ENCODE data around the gene RRP36. TPM values are rescaled to one million over a fixed set of nuclear protein-coding genes. Genes with fewer than 3 reads are reported as not detected.

RRP36 gene
- total and polyA plus RNA-seq, 2 of the 8 experiments (the other 6 are each of a cell fraction or from before 2014, with no cell fraction given), result 33.9 to 92.3 TPM

DNA sequence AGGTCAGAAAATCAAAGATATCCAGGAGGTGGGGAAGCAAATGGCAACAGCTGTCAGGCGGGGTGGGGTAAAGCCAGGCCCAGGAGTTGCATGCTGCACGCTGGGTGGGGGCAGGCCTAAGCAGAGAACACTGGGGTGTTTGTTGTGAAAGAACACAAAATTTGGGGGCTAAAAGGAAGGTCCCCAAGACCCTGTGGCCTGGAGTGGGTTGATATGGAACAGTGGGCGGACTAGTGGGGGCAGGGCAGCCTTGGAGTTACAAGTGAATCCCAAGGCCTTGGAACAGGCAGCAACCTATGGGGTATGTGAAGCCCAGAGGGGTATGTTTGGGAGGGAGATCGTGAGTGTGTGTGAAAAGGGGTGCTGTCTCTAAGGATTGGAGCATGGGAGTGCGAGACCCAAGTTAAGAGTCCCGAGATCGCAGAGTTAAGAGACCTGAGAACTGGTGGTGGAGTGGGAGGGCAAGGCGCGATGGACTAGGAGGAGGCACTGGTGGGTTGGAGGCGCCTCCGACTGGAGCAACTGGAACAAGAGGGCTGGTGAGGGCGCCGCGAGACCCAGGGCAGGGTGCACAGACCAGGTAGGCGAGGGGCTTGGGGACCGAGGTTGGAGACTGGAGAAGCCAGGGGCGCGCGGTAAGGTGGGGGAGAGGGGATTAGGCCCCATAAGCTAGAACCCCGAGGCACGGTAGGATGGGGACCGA lies 31.6 kb downstream of the RRP36 start:
- peak overlapping the region; percentile 43 for H3K56ac ChIP-seq (replicated peaks; ENCODE audit: insufficient read length, low read depth, low read length)
- DNase-seq (ENCODE audit: low read depth in 1 of 2, low spot score in 2 of 2) (no peak), FAIRE-seq (no peak)
- POLR2A ChIA-PET (ENCODE audit: partially characterized antibody), result interaction anchor here (0.8 to 29.7 kb wide), 20 partner anchors 8 to 1193 kb away, joined by 3 to 584 read pairs (median 5); partner anchors contain the start of genes KLHDC3, MEA1, PEX6 and PTK7
- WGBS, 2 experiments (ENCODE audit: extremely low coverage in 1 of 2, insufficient coverage in 1 of 2, insufficient read length in 1 of 2, insufficient replicate concordance in 2 of 2, low coverage in 1 of 2, low lambda C conversion rate in 2 of 2, missing lambda C conversion rate in 1 of 2), result 18% methylated on average over 22 of the region's 22 CpGs; no CpG with 5 or more reads in 1 of the 2 experiments
- H3K9me3 ChIP-seq (ENCODE audit: insufficient read depth in 2 of 2, low read depth in 1 of 2, low read length in 1 of 2), result no peaks in the 10 kb centered on the region
- peak overlapping the region; percentile 72 to 91 (median 78) for H3K4me3 ChIP-seq (ENCODE audit: extremely low read depth in 1 of 4, insufficient read depth in 2 of 4, low read depth in 3 of 4, low read length in 4 of 4)
- 0 out of 2 replicates have a peak overlapping the region, but pooled peaks have one; percentile 46 for H2BK12ac ChIP-seq (ENCODE audit: low read depth, low read length)
- H2BK120ac ChIP-seq (replicated peaks; ENCODE audit: low read depth, low read length), result no peak overlapping the region
- H2BK20ac ChIP-seq (ENCODE audit: low read length), result no peak overlapping the region
- H3K36me3 ChIP-seq (ENCODE audit: control insufficient read depth in 2 of 4, insufficient read depth in 4 of 4, low read length in 3 of 4), result peaks cover 5 to 28% (median 20%) of the 10 kb centered on the region in 4 experiments; a peak in 7 of 8 replicates
- H3K4ac ChIP-seq (replicated peaks; ENCODE audit: insufficient read length, low read depth, low read length), result peak overlapping the region; percentile 85
- H3K79me2 ChIP-seq (ENCODE audit: control insufficient read depth in 1 of 2, insufficient read depth in 2 of 2, low read length in 2 of 2), result peaks cover 0 to 5% of the 10 kb centered on the region in 2 experiments; a peak in 3 of 4 replicates
- H3K27me3 ChIP-seq (replicated peaks in 1 of 4; ENCODE audit: control insufficient read depth in 3 of 4, extremely low read depth in 1 of 4, insufficient read depth in 3 of 4, low read length in 3 of 4), result no peaks in the 10 kb centered on the region
- peak overlapping the region; percentile 90; the same call in 1 of the 2 replicates for H4K8ac ChIP-seq (ENCODE audit: extremely low read depth, insufficient read depth, low read length)
- H2BK15ac ChIP-seq (ENCODE audit: low read length), result no peak overlapping the region
- peak overlapping the region; percentile 87 for H4K5ac ChIP-seq (ENCODE audit: insufficient read length, low read depth, low read length)
- H3K79me1 ChIP-seq (ENCODE audit: low read depth, low read length), result peaks cover 8% of the 10 kb centered on the region
- H2BK5ac ChIP-seq (ENCODE audit: low read depth, low read length), result peak overlapping the region; percentile 92
- peaks cover 1 to 4% of the 10 kb centered on the region in 2 experiments for H4K20me1 ChIP-seq (replicated peaks in 1 of 2; ENCODE audit: control insufficient read depth in 1 of 2, insufficient read depth in 2 of 2, low read length in 2 of 2)
- H2AK5ac ChIP-seq (ENCODE audit: low read depth, low read length), result no peak overlapping the region
- CTCF ChIA-PET (ENCODE audit: partially characterized antibody), result interaction anchor here (0.6 to 3.0 kb wide), 5 partner anchors 30 to 90 kb away, joined by 3 to 18 read pairs (median 3); no protein-coding TSS in a partner anchor
- H3K18ac ChIP-seq (ENCODE audit: extremely low read depth, low read length), result peak overlapping the region; percentile 96
- peak overlapping the region; percentile 83 to 97 for H3K4me2 ChIP-seq (ENCODE audit: insufficient read depth in 1 of 2, low read depth in 2 of 2, low read length in 2 of 2)
- peaks cover 7% of the 10 kb centered on the region for H3K23me2 ChIP-seq (ENCODE audit: low read depth, low read length)
- peak overlapping the region; percentile 87 for H3K27ac ChIP-seq (ENCODE audit: low read depth, low read length)
- H3K23ac ChIP-seq (ENCODE audit: insufficient read length), result no peak overlapping the region
- H4K91ac ChIP-seq (replicated peaks; ENCODE audit: insufficient read length, low read length), result peak overlapping the region; percentile 58
- peak overlapping the region; percentile 36; the same call in 1 of the 2 replicates for H2AFZ ChIP-seq (ENCODE audit: low read length)
- peak overlapping the region; percentile 80 to 88 (median 82) for H3K9ac ChIP-seq (replicated peaks in 1 of 4; ENCODE audit: extremely low read depth in 1 of 4, low read depth in 3 of 4, low read length in 3 of 4)
- peaks cover 0 to 10% (median 5%) of the 10 kb centered on the region in 4 experiments; a peak in 4 of 7 replicates for H3K4me1 ChIP-seq (replicated peaks in 1 of 4; ENCODE audit: control insufficient read depth in 3 of 4, insufficient read depth in 4 of 4, low read length in 3 of 4)
- no peak overlapping the region for H3K14ac ChIP-seq (ENCODE audit: insufficient read length)
- TF ChIP-seq TBP (IDR thresholded peaks at IDR 0.05; ENCODE audit: low read depth, low read length) (no peak), SAP30 (IDR thresholded peaks at IDR 0.05; ENCODE audit: insufficient read depth, insufficient replicate concordance, low read length) (no peak), PHF8 (conservative IDR thresholded peaks at IDR 0.05; ENCODE audit: low read depth, low read length) (no peak), RXRA (IDR thresholded peaks at IDR 0.05; ENCODE audit: insufficient read depth, low read depth, low read length) (no peak), SRF (IDR thresholded peaks at IDR 0.05; ENCODE audit: low read depth, low read length) (no peak), YY1 (IDR thresholded peaks at IDR 0.05; ENCODE audit: low read depth, low read length) (no peak), TAF7 (optimal IDR thresholded peaks at IDR 0.05; ENCODE audit: borderline replicate concordance, low read depth, low read length) (no peak), EP300 (IDR thresholded peaks at IDR 0.05; ENCODE audit: borderline replicate concordance in 1 of 2, low read depth in 2 of 2, low read length in 2 of 2) (no peak), KDM4A (IDR thresholded peaks at IDR 0.05; ENCODE audit: low read depth, low read length, severe bottlenecking) (no peak), BCL11A (IDR thresholded peaks at IDR 0.05; ENCODE audit: low read depth in 2 of 2, low read length in 2 of 2) (no peak), FOSL1 (IDR thresholded peaks at IDR 0.05; ENCODE audit: insufficient read depth, low read depth, low read length) (no peak)
